Body of pancreas (tissue), 4 donors: ENCODE measurements around the gene COL12A1.

ENCODE experiments used
- CTCF ChIP-seq, 7 experiments: fragments of 450-650 bp in 4 of 7; fragments of 200-600 bp in 3 of 7; sonication (generic) in 3 of 7; IDR thresholded peaks; one replicate each; pipeline ENCODE4 v1.5.1; 2016 to 2019; ENCODE audit warnings: antibody characterized with exemption in 7 of 7
- POLR2A ChIP-seq, 3 donors: fragments of 450-650 bp; IDR thresholded peaks; one replicate each; pipeline ENCODE4 v1.6.1; 2016; ENCODE audit warnings: antibody characterized with exemption in 3 of 3, mild to moderate bottlenecking in 2 of 3

- TF ChIP-seq CTCF (IDR thresholded peaks at IDR 0.05) (no peak), POLR2A (IDR thresholded peaks at IDR 0.05) (no peak)
Measured at GRCh38 chr6:75244063-75244584, 38.3 kb upstream of the COL12A1 start.
